SK-N-SH treated with all-trans-retinoic acid at 6 μM for 48 hours (cell line): ENCODE results near the gene EBF3.

ENCODE experiments used
- ARNTL ChIP-seq: fragments of 450-650 bp; formaldehyde crosslinking; IDR thresholded peaks from 2 replicates; pipeline ENCODE4 v1.5.0; 2020; ENCODE audit warnings: low read depth, mild to moderate bottlenecking, moderate library complexity, borderline replicate concordance
- CREB5 ChIP-seq: fragments of 250-450 bp; sonication (Bioruptor Pico); IDR thresholded peaks from 2 replicates; pipeline ENCODE4 v1.5.1; 2020; ENCODE audit warnings: low read depth, mild to moderate bottlenecking, moderate library complexity
- ESRRG ChIP-seq: fragments of 250-450 bp; sonication (Bioruptor Pico); IDR thresholded peaks from 2 replicates; pipeline ENCODE4 v1.6.1; 2021; ENCODE audit warnings: mild to moderate bottlenecking
- PATZ1 ChIP-seq: fragments of 250-450 bp; sonication (Bioruptor Pico); IDR thresholded peaks from 2 replicates; pipeline ENCODE4 v1.8.0; 2020; ENCODE audit warnings: mild to moderate bottlenecking, moderate library complexity, borderline replicate concordance
- POU6F1 ChIP-seq: fragments of 250-450 bp; sonication (Bioruptor Pico); IDR thresholded peaks from 2 replicates; pipeline ENCODE4 v1.8.0; 2021; ENCODE audit warnings: low read depth, mild to moderate bottlenecking, moderate library complexity, borderline replicate concordance
- PPARA ChIP-seq: fragments of 250-450 bp; sonication (Bioruptor Pico); IDR thresholded peaks from 2 replicates; pipeline ENCODE4 v1.5.0; 2020; ENCODE audit warnings: mild to moderate bottlenecking, borderline replicate concordance
- RARB ChIP-seq: fragments of 250-450 bp; sonication (Bioruptor Pico); IDR thresholded peaks from 2 replicates; pipeline ENCODE4 v1.8.0; 2021; ENCODE audit warnings: mild to moderate bottlenecking, moderate library complexity
- SNAI2 ChIP-seq: fragments of 250-450 bp; sonication (Bioruptor Pico); IDR thresholded peaks from 2 replicates; pipeline ENCODE4 v1.5.0; 2020; ENCODE audit warnings: mild to moderate bottlenecking, moderate library complexity
- ZNF8 ChIP-seq: fragments of 450-650 bp; formaldehyde crosslinking; IDR thresholded peaks from 2 replicates; pipeline ENCODE4 v1.5.0; 2020; ENCODE audit warnings: mild to moderate bottlenecking, moderate library complexity

GRCh38 chr10:129924375-129925085, 39.5 kb downstream of the EBF3 start:
- no peak for TF ChIP-seq PATZ1 (CRISPR knock-in tag)
- no peak for TF ChIP-seq ARNTL (CRISPR knock-in tag)
- TF ChIP-seq PPARA: no peak
- TF ChIP-seq ZNF8 (CRISPR knock-in tag): no peak
- TF ChIP-seq SNAI2: no peak
- TF ChIP-seq RARB (CRISPR knock-in tag): no peak
- no peak for TF ChIP-seq CREB5 (CRISPR knock-in tag)
- no peak for TF ChIP-seq POU6F1 (CRISPR knock-in tag)
- TF ChIP-seq ESRRG (CRISPR knock-in tag): no peak
